ENCODE data around the gene DYSF.
"Not testable (repeated sequence)": the region's sequence is repeated elsewhere in the genome, so short reads cannot be mapped to it uniquely, and the experiment has no call there.

The DYSF gene

GRCh38 chr2:71482055-71482454 lies 28.7 kb downstream of the DYSF start:
- WGBS, 2 experiments, result 47 to 51% methylated on average over 4 of the region's 4 CpGs

GRCh38 chr2:71483246-71483645 lies 29.9 kb downstream of the DYSF start:
- WGBS, 2 experiments, result 89 to 90% methylated on average over 10 of the region's 10 CpGs
- peaks cover 17% of the 10 kb centered on the region for H3K4me1 ChIP-seq (ENCODE audit: control insufficient read depth, insufficient read depth, low read length)
- no peaks in the 10 kb centered on the region for H3K27me3 ChIP-seq (ENCODE audit: control insufficient read depth, insufficient read depth, low read length, poor library complexity, severe bottlenecking)
- H3K27ac ChIP-seq (ENCODE audit: insufficient read depth, low read depth, low read length, poor library complexity, severe bottlenecking), result no peak overlapping the region
- H3K9me3 ChIP-seq (ENCODE audit: control insufficient read depth, low read length), result no peaks in the 10 kb centered on the region
- no peak overlapping the region for H3K4me3 ChIP-seq (ENCODE audit: insufficient read depth, low read depth, low read length)
- no peaks in the 10 kb centered on the region for H3K36me3 ChIP-seq (ENCODE audit: control insufficient read depth, insufficient read depth, low read length)

More at GRCh38 chr2:71482055-71482454, 28.7 kb downstream of the DYSF start:
- H3K27ac ChIP-seq (ENCODE audit: insufficient read depth, low read depth, low read length, poor library complexity, severe bottlenecking), result no peak overlapping the region
- no peaks in the 10 kb centered on the region for H3K9me3 ChIP-seq (ENCODE audit: control insufficient read depth, low read length)
- no peak overlapping the region for H3K4me3 ChIP-seq (ENCODE audit: insufficient read depth, low read depth, low read length)
- peaks cover 17% of the 10 kb centered on the region for H3K4me1 ChIP-seq (ENCODE audit: control insufficient read depth, insufficient read depth, low read length)
- H3K27me3 ChIP-seq (ENCODE audit: control insufficient read depth, insufficient read depth, low read length, poor library complexity, severe bottlenecking), result no peaks in the 10 kb centered on the region
- no peaks in the 10 kb centered on the region for H3K36me3 ChIP-seq (ENCODE audit: control insufficient read depth, insufficient read depth, low read length)

- Histone ChIP-seq H3K27ac (ENCODE audit: insufficient read depth, low read depth, low read length, poor library complexity, severe bottlenecking) (no peak overlapping the region), H3K4me1 (ENCODE audit: control insufficient read depth, insufficient read depth, low read length) (peaks cover 17% of the 10 kb centered on the region), H3K4me3 (ENCODE audit: insufficient read depth, low read depth, low read length) (no peak overlapping the region), H3K27me3 (ENCODE audit: control insufficient read depth, insufficient read depth, low read length, poor library complexity, severe bottlenecking) (no peaks in the 10 kb centered on the region), H3K36me3 (ENCODE audit: control insufficient read depth, insufficient read depth, low read length) (no peaks in the 10 kb centered on the region), H3K9me3 (ENCODE audit: control insufficient read depth, low read length) (no peaks in the 10 kb centered on the region)
- 93 to 100% methylated on average over 1 of the region's 2 CpGs for WGBS, 2 experiments
Observed at GRCh38 chr2:71484354-71484753, 31.0 kb downstream of the DYSF start.

- 83 to 84% methylated on average over 11 of the region's 11 CpGs for WGBS, 2 experiments
- H3K27ac ChIP-seq (ENCODE audit: insufficient read depth, low read depth, low read length, poor library complexity, severe bottlenecking), result no peak overlapping the region
- H3K4me3 ChIP-seq (ENCODE audit: insufficient read depth, low read depth, low read length), result no peak overlapping the region
- H3K4me1 ChIP-seq (ENCODE audit: control insufficient read depth, insufficient read depth, low read length), result peaks cover 16% of the 10 kb centered on the region
- no peaks in the 10 kb centered on the region for H3K36me3 ChIP-seq (ENCODE audit: control insufficient read depth, insufficient read depth, low read length)
- no peaks in the 10 kb centered on the region for H3K27me3 ChIP-seq (ENCODE audit: control insufficient read depth, insufficient read depth, low read length, poor library complexity, severe bottlenecking)
- no peaks in the 10 kb centered on the region for H3K9me3 ChIP-seq (ENCODE audit: control insufficient read depth, low read length)
Observed at GRCh38 chr2:71486881-71487640, 33.7 kb downstream of the DYSF start.

GRCh38 chr2:71491551-71491950 lies 38.2 kb downstream of the DYSF start:
- H3K4me1 ChIP-seq (ENCODE audit: control insufficient read depth, insufficient read depth, low read length); H3K27me3 ChIP-seq (ENCODE audit: control insufficient read depth, insufficient read depth, low read length, poor library complexity, severe bottlenecking); H3K27ac ChIP-seq (ENCODE audit: insufficient read depth, low read depth, low read length, poor library complexity, severe bottlenecking); H3K4me3 ChIP-seq (ENCODE audit: insufficient read depth, low read depth, low read length); H3K36me3 ChIP-seq (ENCODE audit: control insufficient read depth, insufficient read depth, low read length); H3K9me3 ChIP-seq (ENCODE audit: control insufficient read depth, low read length): not testable (repeated sequence)
- 90 to 100% methylated on average over 2 to 3 of the region's 3 CpGs for WGBS, 2 experiments

- Histone ChIP-seq H3K9me3 (ENCODE audit: control insufficient read depth, low read length) (no peaks in the 10 kb centered on the region), H3K4me3 (ENCODE audit: insufficient read depth, low read depth, low read length) (no peak overlapping the region), H3K27ac (ENCODE audit: insufficient read depth, low read depth, low read length, poor library complexity, severe bottlenecking) (no peak overlapping the region), H3K27me3 (ENCODE audit: control insufficient read depth, insufficient read depth, low read length, poor library complexity, severe bottlenecking) (no peaks in the 10 kb centered on the region), H3K36me3 (ENCODE audit: control insufficient read depth, insufficient read depth, low read length) (no peaks in the 10 kb centered on the region), H3K4me1 (ENCODE audit: control insufficient read depth, insufficient read depth, low read length) (no peaks in the 10 kb centered on the region)
- WGBS, 2 experiments, result 87 to 90% methylated on average over 6 of the region's 6 CpGs
Observed at GRCh38 chr2:71492112-71492511, 38.8 kb downstream of the DYSF start.

GRCh38 chr2:71494091-71494490 lies 40.7 kb downstream of the DYSF start:
- WGBS, 2 experiments, result 93 to 94% methylated on average over 4 of the region's 4 CpGs
- no peaks in the 10 kb centered on the region for H3K36me3 ChIP-seq (ENCODE audit: control insufficient read depth, insufficient read depth, low read length)
- no peaks in the 10 kb centered on the region for H3K27me3 ChIP-seq (ENCODE audit: control insufficient read depth, insufficient read depth, low read length, poor library complexity, severe bottlenecking)
- no peak overlapping the region for H3K4me3 ChIP-seq (ENCODE audit: insufficient read depth, low read depth, low read length)
- H3K9me3 ChIP-seq (ENCODE audit: control insufficient read depth, low read length), result no peaks in the 10 kb centered on the region
- peaks cover 11% of the 10 kb centered on the region for H3K4me1 ChIP-seq (ENCODE audit: control insufficient read depth, insufficient read depth, low read length)
- H3K27ac ChIP-seq (ENCODE audit: insufficient read depth, low read depth, low read length, poor library complexity, severe bottlenecking), result no peak overlapping the region

GRCh38 chr2:71494523-71495155 lies 41.3 kb downstream of the DYSF start:
- 91 to 96% methylated on average over 1 of the region's 1 CpG for WGBS, 2 experiments
- Histone ChIP-seq H3K4me1 (ENCODE audit: control insufficient read depth, insufficient read depth, low read length) (peaks cover 11% of the 10 kb centered on the region), H3K36me3 (ENCODE audit: control insufficient read depth, insufficient read depth, low read length) (no peaks in the 10 kb centered on the region), H3K27me3 (ENCODE audit: control insufficient read depth, insufficient read depth, low read length, poor library complexity, severe bottlenecking) (no peaks in the 10 kb centered on the region), H3K27ac (ENCODE audit: insufficient read depth, low read depth, low read length, poor library complexity, severe bottlenecking) (no peak overlapping the region), H3K4me3 (ENCODE audit: insufficient read depth, low read depth, low read length) (no peak overlapping the region), H3K9me3 (ENCODE audit: control insufficient read depth, low read length) (no peaks in the 10 kb centered on the region)

- H3K27me3 ChIP-seq (ENCODE audit: control insufficient read depth, insufficient read depth, low read length, poor library complexity, severe bottlenecking), result no peaks in the 10 kb centered on the region
- H3K9me3 ChIP-seq (ENCODE audit: control insufficient read depth, low read length), result no peaks in the 10 kb centered on the region
- H3K27ac ChIP-seq (ENCODE audit: insufficient read depth, low read depth, low read length, poor library complexity, severe bottlenecking), result no peak overlapping the region
- H3K4me1 ChIP-seq (ENCODE audit: control insufficient read depth, insufficient read depth, low read length), result peaks cover 11% of the 10 kb centered on the region
- H3K4me3 ChIP-seq (ENCODE audit: insufficient read depth, low read depth, low read length), result no peak overlapping the region
- 76 to 77% methylated on average over 9 of the region's 9 CpGs for WGBS, 2 experiments
- no peaks in the 10 kb centered on the region for H3K36me3 ChIP-seq (ENCODE audit: control insufficient read depth, insufficient read depth, low read length)
Observed at GRCh38 chr2:71496156-71496770, 42.9 kb downstream of the DYSF start.

GRCh38 chr2:71498261-71498701 lies 44.9 kb downstream of the DYSF start:
- no peak overlapping the region for H3K4me3 ChIP-seq (ENCODE audit: insufficient read depth, low read depth, low read length)
- H3K4me1 ChIP-seq (ENCODE audit: control insufficient read depth, insufficient read depth, low read length), result peaks cover 11% of the 10 kb centered on the region
- WGBS, 2 experiments, result 72 to 81% methylated on average over 4 to 5 of the region's 5 CpGs
- no peaks in the 10 kb centered on the region for H3K36me3 ChIP-seq (ENCODE audit: control insufficient read depth, insufficient read depth, low read length)
- no peaks in the 10 kb centered on the region for H3K27me3 ChIP-seq (ENCODE audit: control insufficient read depth, insufficient read depth, low read length, poor library complexity, severe bottlenecking)
- peak overlapping the region; percentile 55 for H3K27ac ChIP-seq (ENCODE audit: insufficient read depth, low read depth, low read length, poor library complexity, severe bottlenecking)
- no peaks in the 10 kb centered on the region for H3K9me3 ChIP-seq (ENCODE audit: control insufficient read depth, low read length)

Measured in ectodermal cell (in vitro differentiated cells).